HG03378 (cell line): ENCODE measurements around the gene ATP5PB.

ENCODE experiments used
- ATAC-seq: cut with Tn5 transposase; IDR thresholded peaks from one replicate; pipeline ENCODE4 v1.9.1; 2021; ENCODE audit warnings: mild to moderate bottlenecking, moderate library complexity; ENCODE audit not compliant: unreplicated experiment

ATP5PB gene

DNA sequence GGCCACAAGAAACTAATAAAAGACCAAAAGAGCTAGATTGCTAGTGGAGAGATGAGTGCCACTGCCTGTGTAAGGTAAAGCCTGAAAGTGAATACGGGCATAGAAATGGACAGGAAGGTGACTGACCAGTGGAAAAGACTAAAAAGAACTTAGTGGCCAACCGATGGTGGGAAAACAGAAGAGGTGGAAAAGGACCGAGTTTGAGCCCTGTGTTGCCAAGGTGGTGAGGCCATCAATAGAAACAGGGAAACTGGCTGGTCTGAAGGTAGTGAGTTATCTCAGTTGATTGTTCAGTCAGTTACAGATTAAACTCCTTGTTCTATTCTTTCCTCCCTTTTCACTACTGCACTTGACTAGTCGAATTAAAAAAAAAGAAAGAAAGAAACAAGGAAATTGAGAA, 2.7 kb upstream of the ATP5PB start:
- ATAC-seq = no peak

DNA sequence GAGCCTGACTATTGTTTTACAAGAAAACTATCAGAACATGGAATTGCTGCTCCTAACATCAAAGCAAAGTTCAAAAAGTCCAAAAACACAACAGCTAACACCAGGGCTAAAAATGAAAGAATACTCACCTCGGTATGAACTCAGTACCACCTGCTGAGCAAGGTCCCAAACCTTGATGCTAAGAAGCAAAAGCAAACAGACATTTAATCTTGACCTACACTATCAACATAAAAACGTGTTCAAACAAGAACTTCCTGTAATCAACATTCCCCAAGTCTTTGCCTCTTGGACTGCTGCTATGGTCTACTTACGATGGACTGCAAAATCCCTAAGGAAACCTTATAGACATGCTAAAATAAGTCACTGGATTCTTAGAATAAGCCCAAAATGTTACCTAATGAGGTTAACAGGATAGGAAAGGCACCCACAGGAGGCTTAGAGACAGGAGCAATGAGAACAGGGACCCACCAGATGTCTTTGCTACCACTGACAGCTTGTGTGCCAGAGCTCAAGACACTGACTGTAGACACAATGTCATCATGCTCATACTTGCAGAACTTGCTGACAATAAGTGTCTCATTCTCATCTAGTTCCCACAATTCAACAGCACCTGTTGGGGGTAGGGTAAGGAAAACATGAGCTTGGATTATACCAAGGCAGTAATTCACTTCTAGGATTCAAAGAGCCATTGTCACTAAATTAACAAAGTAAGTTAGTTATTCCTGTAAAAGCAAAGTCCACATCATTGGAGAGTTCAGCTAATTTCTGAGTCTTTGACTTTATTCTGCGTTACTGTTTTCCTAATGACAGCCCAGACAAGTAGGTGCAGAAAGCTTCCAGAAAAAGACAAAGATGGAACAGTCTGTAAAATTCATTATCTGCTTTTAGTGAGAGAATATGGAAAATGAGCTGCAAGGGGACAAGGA, 2.0 kb upstream of the ATP5PB start:
- no peak for ATAC-seq

DNA sequence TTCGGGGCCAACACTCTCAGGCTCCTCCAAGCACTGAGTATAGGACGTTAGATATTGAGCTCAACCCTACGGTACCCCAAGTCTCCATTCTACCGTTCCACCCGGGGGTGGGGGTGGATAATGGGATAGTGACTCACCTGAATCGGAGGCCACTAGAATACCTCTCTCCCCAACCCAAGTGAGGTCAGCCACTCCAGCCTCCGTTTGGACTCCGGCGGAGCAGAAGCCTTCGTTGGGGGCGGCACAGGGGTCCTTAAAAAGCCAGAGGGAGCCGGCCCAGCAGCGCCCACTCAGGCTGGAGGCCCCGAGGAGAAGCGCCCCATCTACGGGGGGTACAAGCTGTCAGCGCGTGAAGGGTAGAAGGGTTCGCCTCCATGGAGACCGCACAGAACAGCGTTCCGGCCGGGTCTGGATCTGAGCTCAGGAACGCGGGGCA, 764 bp upstream of the ATP5PB start:
- ATAC-seq = peak; percentile 17

DNA sequence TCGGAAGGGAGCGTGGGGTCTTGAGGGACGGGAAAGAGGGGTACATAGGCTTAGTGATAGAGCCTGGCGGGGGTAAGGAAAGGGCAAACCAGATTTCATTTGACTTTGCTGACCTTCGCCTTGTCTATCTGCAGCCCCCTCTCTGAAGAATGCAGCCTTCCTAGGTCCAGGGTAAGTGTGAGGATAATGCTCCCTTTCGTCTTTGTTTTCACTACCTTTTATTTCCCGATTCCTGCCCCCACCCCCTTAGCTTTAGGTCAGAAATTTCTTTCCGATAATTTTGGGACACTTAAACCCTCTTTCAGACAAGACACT, 396 bp downstream of the ATP5PB start:
- ATAC-seq = no peak

DNA sequence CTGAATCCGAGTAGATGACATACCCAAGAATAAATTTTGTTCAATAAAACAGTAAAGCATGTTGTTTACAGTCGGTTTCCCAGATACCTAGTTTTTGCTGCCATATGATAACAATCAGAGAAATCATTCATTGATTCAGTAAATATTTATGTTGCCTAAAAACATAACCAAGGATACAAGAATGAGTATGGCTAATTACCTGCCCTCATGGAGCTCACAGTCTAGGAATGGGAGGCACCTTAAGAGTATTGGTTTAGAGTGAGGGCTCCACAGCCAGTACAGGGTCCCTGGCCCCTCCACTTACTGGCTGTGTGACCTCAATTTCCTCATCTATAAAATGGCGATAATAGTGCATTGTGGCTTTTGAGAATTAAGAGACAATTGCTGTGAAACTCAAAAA, 921 bp downstream of the ATP5PB start:
- no peak for ATAC-seq

DNA sequence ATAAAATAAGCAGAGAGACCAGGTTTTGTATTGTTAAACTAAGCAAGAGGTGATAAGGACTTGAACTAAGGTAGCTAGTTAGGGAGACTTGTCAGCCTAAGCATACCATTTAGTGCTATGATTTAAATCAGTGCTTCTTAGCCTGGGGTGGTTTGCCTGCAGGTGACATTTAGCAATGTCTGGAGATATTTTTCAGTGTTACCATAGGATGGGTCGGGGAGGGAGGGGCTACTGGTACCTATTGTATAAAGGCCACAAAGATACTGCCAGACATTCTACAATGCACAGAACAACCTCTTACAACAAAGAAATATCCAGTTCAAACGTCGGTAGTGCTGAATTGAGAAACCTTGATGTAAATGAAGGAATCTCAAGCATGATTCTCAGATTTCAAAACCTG, 3.3 kb downstream of the ATP5PB start:
- no peak for ATAC-seq

DNA sequence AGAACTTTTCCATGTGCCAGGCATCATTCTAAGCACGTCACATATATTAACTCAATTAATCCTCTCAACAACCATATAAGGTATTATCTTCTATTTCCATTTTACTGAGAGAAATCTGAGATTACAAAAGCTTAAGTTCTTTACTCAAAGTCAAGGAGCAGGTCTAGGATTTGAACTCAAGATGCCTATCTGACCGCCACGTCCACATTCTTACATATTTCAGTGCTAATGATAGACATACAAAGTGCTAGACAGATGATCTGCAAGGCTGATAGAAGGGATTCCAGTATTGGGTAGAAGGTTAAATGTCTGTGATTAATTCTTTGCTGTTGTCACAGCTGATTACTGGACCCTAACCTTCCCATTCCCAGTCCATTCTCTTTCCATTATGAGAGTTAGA, 4.4 kb downstream of the ATP5PB start:
- ATAC-seq = no peak

DNA sequence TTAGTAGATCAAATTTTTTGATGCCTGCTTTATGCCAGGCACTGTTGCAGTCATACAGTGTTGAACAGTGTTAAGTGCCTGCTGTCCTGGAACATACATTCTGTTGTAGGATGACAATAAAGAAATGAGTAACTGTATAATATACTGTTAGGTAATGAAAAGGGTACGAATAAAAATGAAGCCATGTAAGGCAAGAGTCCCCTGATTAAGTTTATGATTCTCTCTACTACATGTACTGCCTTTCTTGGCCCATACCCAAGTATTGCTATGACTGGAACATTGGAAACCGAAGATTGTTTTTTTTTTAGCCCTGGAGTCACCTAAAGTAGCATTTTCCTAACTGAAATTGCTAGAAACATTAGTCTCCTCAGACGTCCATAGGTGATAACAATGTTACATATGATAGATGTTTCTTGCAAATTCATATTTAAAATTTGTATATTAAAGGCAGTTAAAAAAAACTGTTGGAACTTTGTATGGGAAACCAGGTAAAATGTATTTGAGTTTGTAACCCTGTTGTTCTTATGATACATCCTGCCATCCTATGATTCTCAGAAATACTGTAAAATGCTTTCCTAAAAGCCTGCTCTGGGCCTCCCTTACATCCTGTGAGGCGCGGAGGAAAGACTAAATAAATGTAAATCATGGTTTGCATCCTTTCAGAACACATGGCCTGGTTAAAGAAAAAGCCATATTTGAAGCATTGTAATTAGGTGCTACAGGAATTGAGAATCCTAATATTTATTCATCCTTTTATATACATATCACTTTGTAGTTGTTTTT, 5.8 kb downstream of the ATP5PB start:
- no peak for ATAC-seq

DNA sequence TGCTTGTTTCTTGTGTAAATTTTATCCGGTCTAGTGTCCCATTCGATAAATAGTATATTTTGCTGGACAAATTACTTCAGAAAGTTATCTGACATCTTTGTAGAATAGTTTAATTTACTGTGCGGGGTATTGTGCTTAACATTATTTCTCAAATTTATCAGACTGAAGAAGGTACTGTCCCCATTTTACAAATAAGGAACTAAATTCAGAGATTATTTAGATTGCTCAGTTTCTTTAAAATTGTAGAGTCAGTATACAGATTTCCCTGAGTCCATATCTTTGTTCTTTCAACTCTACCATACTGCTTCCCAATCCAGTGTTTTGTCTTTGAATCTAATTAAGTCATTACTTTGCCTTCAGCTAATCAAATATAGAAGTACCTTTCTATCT, 6.4 kb downstream of the ATP5PB start:
- ATAC-seq = no peak

DNA sequence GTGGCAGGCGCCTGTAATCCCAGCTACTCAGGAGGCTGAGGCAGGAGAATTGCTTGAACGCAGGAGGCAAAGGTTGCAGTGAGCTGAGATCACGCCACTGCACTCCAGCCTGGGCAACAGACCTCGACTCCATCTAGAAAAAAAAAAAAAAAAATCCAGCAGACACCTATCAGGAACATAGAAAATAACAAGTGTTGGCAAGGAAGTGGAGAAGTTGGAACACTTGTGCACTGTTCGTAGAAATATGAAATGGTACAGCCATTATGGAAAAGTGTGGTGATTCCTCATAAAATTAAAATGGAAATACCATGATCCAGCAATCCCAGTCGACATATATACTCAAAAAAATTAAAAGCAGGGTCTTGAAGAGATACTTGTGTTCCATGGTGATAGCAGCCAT, 12.5 kb downstream of the ATP5PB start:
- no peak for ATAC-seq

DNA sequence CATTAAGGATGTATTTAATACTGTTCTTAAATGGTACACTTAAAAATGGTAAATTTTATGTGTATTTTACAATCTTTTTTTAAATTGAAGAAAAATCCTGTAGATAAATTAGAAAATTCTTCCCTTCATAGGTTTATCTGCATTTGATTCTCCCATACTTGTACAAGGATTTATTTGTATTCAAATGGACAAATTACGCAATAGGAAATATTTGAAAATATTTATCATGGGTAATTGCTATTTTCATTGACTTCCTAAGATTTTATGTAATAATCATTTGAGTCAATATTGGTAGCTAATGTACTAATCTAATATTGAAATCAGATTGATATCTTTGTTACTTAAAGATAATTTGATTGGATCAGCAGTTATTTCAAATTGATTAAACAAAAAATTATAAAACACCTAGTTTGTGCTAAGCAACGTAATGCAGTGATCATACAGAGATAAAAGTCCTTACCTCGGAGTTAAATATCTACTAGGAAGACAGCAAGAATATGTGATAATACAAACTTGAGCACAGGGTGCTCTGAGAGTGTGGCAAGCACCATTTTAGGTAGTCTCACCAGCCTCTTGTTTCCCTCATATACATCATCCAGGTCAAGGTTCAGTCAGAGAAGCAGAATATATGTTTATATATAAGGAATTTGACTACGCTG, 13.2 kb downstream of the ATP5PB start:
- no peak for ATAC-seq

DNA sequence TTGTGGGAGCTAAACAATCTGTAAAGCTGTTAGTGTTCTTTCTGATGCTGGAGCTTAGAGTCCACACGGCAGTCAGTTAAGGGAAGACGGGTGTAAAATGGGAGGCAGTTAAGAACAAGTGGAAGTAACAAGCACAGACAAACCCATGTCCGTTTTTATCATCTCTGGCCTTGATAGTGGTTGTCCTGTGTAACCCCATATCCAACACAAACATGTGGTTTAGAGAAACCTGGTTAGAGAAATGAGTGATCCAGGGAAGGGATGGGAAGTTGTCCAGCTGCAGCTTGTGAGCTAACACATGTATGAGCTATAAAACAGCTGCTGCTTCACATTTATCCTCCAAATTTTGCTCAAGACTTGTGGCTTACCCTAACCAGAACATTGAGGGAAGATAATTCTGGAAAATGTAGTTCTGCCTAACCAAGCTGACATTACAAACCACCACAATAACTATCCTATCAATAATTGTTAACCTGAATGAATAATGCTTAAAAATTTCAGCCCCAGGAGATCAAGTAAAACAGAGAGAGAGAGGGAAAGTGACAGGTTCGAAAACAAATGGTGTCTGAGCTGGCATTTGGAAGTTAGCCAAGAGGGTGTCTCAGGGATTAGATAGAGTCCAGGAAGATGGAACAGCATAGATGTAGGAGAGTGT, 13.9 kb downstream of the ATP5PB start:
- ATAC-seq = no peak

DNA sequence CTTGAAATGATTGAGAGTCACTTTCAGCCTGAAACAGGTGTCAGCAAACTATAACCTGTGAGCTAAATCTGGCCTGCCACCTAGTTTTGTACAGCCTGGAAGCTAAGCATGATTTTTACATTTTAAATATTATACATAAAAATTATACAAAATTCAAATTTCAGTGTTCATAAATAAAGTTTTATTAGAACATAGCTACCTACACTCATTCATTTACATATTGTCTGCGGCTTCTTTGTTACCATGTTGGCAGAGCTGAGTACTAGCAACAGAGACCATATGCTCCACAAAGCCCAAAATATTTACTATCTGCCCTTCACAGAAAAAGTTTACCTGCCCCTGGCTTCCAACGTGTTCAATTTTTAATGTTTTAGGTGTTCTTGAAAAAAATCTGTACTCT, 16.5 kb downstream of the ATP5PB start:
- ATAC-seq = no peak

DNA sequence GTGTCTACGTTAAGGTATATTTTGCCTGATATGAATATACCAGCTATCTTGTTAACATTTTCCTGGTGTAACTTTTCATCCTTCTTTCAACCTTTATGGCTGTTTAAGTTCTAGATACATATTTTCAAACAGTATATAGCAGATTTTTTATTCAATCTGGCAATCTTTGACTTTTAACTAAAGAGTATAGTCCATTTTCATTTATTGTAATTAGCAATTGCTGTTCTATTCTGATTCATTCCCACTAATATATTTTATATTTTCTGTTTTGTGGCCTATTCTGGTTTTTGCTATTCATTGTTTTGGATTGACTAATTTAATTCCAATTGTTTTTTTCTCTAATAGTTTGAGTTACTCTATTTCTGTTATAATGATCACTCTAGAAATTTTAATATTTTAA, 17.2 kb downstream of the ATP5PB start:
- no peak for ATAC-seq

DNA sequence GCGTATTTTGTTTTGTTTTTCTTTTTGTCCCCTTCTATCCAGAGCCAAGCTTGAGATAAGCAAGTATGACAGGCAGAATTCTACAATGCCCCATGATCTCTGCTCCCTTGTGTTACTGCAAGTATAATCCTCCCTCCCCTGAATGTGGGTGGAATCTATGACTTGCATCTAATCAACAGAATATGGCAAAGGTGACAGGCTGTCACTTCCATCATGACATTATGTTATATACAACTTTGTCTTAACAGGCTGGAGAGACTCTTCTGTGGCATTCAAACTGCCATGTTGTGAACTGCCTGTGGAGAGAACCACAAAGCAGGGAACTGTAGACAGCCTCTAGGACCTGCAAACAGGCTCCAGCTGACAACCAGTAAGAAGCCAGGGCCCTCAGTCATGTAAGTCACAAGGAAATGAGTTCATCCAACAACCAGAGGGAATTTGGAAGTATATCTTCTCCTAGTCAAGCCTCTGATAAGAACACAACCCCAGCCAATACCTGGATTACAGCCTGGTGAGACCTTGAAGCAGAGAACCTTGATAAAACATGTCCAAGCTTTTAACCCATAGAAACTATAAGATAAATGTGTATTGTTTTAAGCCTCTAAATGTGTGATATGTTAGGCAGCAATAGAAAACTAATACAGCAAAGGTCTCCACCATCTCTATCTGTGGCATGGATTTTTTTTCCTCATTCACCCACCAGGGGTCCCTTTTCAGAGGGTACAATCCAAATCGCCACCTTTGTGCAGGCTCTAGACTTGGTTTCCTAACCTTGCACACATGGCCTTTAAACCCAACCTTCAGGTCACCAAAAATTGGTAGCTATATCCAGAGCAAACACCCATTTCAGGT, 18.8 kb downstream of the ATP5PB start:
- no peak for ATAC-seq

DNA sequence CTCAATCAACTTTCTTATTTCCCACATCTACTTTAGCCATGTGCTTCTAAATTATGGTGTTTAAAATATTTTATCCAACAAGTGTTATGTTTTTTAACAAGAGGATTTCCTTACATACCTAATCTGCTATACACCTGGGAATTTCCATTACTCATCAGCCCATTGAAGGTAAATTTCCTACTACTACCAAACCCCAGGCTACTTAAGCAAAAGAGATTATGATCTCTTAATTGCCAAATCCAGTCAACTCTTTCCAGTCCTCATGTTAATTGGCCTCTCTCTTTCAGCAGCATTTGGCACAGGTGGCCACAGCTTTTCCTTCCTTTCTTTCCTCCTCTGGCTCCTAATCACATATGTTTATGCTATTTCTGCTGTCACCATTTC, 19.4 kb downstream of the ATP5PB start:
- ATAC-seq = no peak

DNA sequence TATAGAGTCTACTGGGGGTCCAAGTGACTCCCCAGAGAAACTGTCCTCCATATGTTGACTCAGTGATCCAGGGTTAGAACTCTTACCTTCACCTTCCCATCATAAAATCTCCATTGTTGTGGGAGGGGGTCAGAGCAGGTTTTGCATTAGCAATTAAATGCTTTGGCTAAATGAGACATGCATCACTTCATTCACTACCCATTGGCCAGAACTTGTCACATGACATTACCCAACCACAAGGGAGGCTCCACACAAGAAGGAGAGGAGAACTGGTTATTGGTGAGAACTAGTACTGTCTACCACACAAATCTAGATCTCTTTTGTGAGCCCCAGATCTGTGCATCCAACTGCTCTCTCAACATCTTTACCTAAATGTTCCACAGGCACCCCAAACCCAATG, 20.3 kb downstream of the ATP5PB start:
- ATAC-seq = no peak

DNA sequence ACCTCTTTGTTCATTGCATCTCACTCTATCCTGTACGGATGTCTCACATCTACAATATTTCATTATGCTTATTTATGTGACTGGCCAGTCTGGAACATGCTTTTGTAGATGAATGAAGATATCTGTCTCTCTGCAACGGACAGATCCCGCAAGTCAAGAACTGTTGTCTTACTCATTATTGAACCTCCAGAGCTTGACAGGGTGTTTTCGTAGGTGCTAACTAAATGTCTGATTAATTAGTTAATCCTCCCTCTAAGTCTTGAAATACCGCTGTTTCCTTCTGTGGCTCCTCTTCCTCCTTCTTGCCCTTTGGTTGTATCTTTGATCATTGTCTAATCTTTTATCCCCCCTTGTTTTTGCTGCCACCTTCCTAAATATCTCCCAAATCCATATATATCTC, 21.3 kb downstream of the ATP5PB start:
- ATAC-seq = no peak

DNA sequence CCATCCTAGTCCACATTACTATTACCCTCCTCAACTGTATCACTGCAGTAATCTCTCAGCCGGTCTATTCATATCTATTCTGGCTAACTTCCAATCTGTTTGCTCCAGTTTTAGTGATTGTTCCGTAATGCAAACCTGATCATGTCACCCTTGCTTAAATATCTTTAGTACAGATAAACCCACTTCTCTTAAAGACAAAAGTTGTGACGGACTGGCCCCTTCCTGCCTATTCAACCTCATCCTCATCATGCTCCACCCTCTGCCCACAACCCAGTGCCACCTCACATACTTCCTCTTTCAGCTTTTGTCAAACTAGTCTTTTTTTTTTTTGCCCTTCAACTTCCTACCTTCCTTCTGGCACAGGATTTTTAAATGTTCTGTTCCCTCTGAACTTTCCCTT, 21.7 kb downstream of the ATP5PB start:
- ATAC-seq = no peak

DNA sequence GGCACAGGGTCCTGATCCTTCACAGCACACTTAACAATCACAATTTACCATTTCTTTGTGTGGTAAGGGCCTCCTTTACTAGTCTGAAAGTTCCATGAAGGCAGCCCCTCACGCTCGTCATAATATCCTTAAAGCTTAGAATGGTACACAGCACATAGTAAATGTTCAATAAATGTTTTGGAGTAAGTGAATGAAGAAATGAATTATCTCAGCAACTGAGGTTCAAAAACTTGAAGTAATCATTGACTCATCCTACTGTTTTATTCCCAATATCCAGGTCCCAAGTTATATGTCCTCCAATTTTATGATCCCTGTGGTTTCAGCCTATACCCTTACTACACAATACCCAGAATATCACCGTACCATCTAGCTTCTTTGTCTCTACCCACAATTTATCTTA, 22.3 kb downstream of the ATP5PB start:
- no peak for ATAC-seq
